DOHH2 (cell line): ENCODE data around the gene KLF4.

Source experiments
- H3F3A ChIP-seq: fragments of 200-600 bp; sonication (generic), shearing (Covaris generic); 2 replicates; pipeline ENCODE4 v1.6.0; 2016; ENCODE audit warnings: antibody characterized with exemption, mild to moderate bottlenecking; ENCODE audit not compliant: control insufficient read depth, insufficient read depth
- H3K27ac ChIP-seq: fragments of 200-600 bp; sonication (generic); 2 replicates; pipeline ENCODE4 v1.5.1; 2014; ENCODE audit warnings: low read depth, mild to moderate bottlenecking, low read length, moderate library complexity
- H3K27me3 ChIP-seq: fragments of 200-600 bp; sonication (generic); 2 replicates; pipeline ENCODE4 v1.6.1; 2014; ENCODE audit warnings: mild to moderate bottlenecking, low read length, mixed read lengths; ENCODE audit not compliant: control insufficient read depth
- H3K36me3 ChIP-seq: fragments of 200-600 bp; sonication (generic); 2 replicates; pipeline ENCODE4 v1.6.1; 2014; ENCODE audit warnings: mild to moderate bottlenecking, low read length, moderate library complexity, mixed read lengths; ENCODE audit not compliant: control insufficient read depth
- H3K4me1 ChIP-seq: fragments of 200-600 bp; sonication (generic); 2 replicates; pipeline ENCODE4 v1.6.1; 2014; ENCODE audit warnings: mild to moderate bottlenecking, low read length, mixed read lengths; ENCODE audit not compliant: control insufficient read depth
- H3K4me2 ChIP-seq: fragments of 200-600 bp; sonication (generic); 2 replicates; pipeline ENCODE4 v1.6.0; 2014; ENCODE audit warnings: mild to moderate bottlenecking, low read length, moderate library complexity
- H3K4me3 ChIP-seq: fragments of 200-600 bp; sonication (generic); 2 replicates; pipeline ENCODE4 v1.5.1; 2014; ENCODE audit warnings: mild to moderate bottlenecking, low read length, mixed read lengths
- H3K79me2 ChIP-seq: fragments of 200-600 bp; sonication (generic); 2 replicates; pipeline ENCODE4 v1.6.1; 2014; ENCODE audit warnings: mild to moderate bottlenecking, low read length, mixed read lengths; ENCODE audit not compliant: control insufficient read depth
- H3K9me2 ChIP-seq: fragments of 200-600 bp; sonication (generic); replicated peaks from 2 replicates; pipeline ENCODE4 v1.6.1; 2014; ENCODE audit warnings: mild to moderate bottlenecking, low read length, mixed read lengths; ENCODE audit not compliant: control insufficient read depth
- H3K9me3 ChIP-seq: fragments of 200-600 bp; sonication (generic); 2 replicates; pipeline ENCODE4 v1.6.1; 2014; ENCODE audit warnings: antibody characterized with exemption, low read length, mixed read lengths; ENCODE audit not compliant: control insufficient read depth, insufficient read depth
- H4K20me1 ChIP-seq: fragments of 200-600 bp; sonication (generic); 2 replicates; pipeline ENCODE4 v1.6.0; 2014; ENCODE audit warnings: low read depth, mild to moderate bottlenecking, antibody characterized with exemption, low read length, moderate library complexity; ENCODE audit not compliant: control insufficient read depth, insufficient read depth
- EZH2phosphoT487 ChIP-seq: fragments of 200-600 bp; sonication (generic); IDR thresholded peaks from 2 replicates; pipeline ENCODE4 v1.6.1; 2017; ENCODE audit warnings: borderline replicate concordance, mild to moderate bottlenecking, antibody characterized with exemption, low read length, moderate library complexity, mixed read lengths
- TF ChIP-seq, protein P1 (sequence below): fragments of 200-600 bp; sonication (generic); IDR thresholded peaks from one replicate; pipeline ENCODE4 v1.5.1; 2014; ENCODE audit warnings: antibody characterized with exemption, mild to moderate bottlenecking, low read depth, low read length; ENCODE audit not compliant: poor library complexity, severe bottlenecking

Gene KLF4

GRCh38 chr9:107474124-107474523, 15.4 kb downstream of the KLF4 start:
- TF ChIP-seq EZH2phosphoT487: no peak
- TF ChIP-seq, protein P1, sequence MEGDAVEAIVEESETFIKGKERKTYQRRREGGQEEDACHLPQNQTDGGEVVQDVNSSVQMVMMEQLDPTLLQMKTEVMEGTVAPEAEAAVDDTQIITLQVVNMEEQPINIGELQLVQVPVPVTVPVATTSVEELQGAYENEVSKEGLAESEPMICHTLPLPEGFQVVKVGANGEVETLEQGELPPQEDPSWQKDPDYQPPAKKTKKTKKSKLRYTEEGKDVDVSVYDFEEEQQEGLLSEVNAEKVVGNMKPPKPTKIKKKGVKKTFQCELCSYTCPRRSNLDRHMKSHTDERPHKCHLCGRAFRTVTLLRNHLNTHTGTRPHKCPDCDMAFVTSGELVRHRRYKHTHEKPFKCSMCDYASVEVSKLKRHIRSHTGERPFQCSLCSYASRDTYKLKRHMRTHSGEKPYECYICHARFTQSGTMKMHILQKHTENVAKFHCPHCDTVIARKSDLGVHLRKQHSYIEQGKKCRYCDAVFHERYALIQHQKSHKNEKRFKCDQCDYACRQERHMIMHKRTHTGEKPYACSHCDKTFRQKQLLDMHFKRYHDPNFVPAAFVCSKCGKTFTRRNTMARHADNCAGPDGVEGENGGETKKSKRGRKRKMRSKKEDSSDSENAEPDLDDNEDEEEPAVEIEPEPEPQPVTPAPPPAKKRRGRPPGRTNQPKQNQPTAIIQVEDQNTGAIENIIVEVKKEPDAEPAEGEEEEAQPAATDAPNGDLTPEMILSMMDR: no peak
- Histone ChIP-seq H3K9me2 (no peaks in the 10 kb centered on the region), H3K79me2 (no peaks in the 10 kb centered on the region), H3K4me3 (no peak overlapping the region), H3F3A (no peaks in the 10 kb centered on the region), H3K27ac (no peak overlapping the region), H3K4me2 (no peak overlapping the region), H3K27me3 (no peaks in the 10 kb centered on the region), H3K9me3 (no peaks in the 10 kb centered on the region), H3K36me3 (no peaks in the 10 kb centered on the region), H3K4me1 (no peaks in the 10 kb centered on the region), H4K20me1 (no peaks in the 10 kb centered on the region)

DNA sequence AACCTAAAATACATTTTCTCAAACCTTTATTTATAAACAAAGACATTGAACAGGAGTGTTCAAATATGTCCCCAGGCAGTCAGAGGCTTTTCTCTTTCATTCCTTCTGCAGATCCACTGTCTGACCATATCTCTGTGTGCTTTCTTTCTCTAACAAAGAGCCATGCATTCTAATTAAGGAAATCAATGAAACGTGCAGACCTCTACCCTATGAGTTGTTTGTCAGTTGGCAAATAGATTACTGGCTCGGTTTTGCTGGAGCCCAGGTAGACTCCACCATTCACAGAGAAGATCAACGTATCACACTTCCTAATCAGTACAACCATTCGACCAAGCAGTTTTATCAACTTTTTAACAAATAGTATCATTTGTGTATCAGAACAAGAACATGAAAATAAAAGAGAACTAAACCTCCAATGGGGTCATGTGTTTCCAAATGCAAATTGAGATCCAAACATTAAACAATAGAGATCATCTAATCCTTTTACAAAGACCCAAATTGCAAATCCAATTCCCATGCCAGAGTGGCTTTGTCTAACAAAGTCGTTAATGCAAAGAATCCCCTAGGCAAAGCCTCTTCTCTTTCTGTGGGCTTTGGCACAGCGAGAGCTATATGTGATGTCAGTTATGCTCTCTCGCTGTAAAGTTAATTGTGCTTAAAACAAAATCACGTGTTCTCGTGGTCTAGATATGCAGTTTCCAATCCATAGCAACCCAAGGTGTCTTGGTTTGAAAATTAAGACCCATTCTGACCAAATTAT, 16.8 kb downstream of the KLF4 start:
- H3K27ac ChIP-seq: no peak overlapping the region

GRCh38 chr9:107471552-107471951, 18.0 kb downstream of the KLF4 start:
- Histone ChIP-seq H3K27ac (no peak overlapping the region), H3K27me3 (peaks cover 3% of the 10 kb centered on the region; the same call in 1 of the 2 replicates), H3K4me2 (no peak overlapping the region), H4K20me1 (no peaks in the 10 kb centered on the region), H3K9me2 (no peaks in the 10 kb centered on the region), H3K79me2 (no peaks in the 10 kb centered on the region), H3F3A (no peaks in the 10 kb centered on the region), H3K4me1 (no peaks in the 10 kb centered on the region), H3K36me3 (no peaks in the 10 kb centered on the region), H3K9me3 (no peaks in the 10 kb centered on the region), H3K4me3 (no peak overlapping the region)
- no peak for TF ChIP-seq EZH2phosphoT487

More for the DNA sequence above, 16.8 kb downstream of the KLF4 start:
- Histone ChIP-seq H3K9me2 (no peaks in the 10 kb centered on the region), H3K4me2 (no peak overlapping the region), H3K36me3 (no peaks in the 10 kb centered on the region), H3F3A (no peaks in the 10 kb centered on the region), H4K20me1 (no peaks in the 10 kb centered on the region), H3K79me2 (no peaks in the 10 kb centered on the region), H3K4me1 (no peaks in the 10 kb centered on the region), H3K27me3 (no peaks in the 10 kb centered on the region), H3K4me3 (no peak overlapping the region), H3K9me3 (no peaks in the 10 kb centered on the region)
- TF ChIP-seq, protein P1: no peak
- TF ChIP-seq EZH2phosphoT487: no peak

DNA sequence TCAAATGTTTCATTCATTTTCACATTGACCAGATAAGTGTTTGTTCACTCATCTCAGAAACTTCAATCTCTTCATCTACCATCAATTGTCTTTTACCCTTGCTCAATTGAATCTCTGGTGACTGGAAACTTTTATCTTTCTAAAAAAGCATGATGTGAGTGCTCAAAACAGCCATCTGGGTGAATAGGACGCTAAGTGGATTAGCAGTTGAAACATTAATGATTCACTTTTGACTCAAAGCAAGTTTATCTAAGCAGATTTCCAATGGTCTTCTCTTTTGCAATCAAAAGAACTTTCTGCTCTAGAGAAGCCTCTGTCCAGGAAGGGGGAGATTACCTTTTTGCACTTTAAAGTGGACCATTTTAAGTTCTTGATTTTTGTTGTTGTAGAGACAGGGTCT, 22.2 kb downstream of the KLF4 start:
- Histone ChIP-seq H3F3A (no peaks in the 10 kb centered on the region), H4K20me1 (no peaks in the 10 kb centered on the region), H3K4me3 (no peak overlapping the region), H3K36me3 (no peaks in the 10 kb centered on the region), H3K4me2 (no peak overlapping the region), H3K27ac (no peak overlapping the region), H3K4me1 (no peaks in the 10 kb centered on the region), H3K9me2 (no peaks in the 10 kb centered on the region), H3K79me2 (no peaks in the 10 kb centered on the region), H3K27me3 (peaks cover 3% of the 10 kb centered on the region; the same call in 1 of the 2 replicates), H3K9me3 (no peaks in the 10 kb centered on the region)
- no peak for TF ChIP-seq EZH2phosphoT487
- TF ChIP-seq, protein P1: no peak
